ENCODE results near the gene OPA3.

Gene OPA3

GRCh38 chr19:45518469-45518826, 66.2 kb downstream of the OPA3 start:
- no peak overlapping the region for H3K27ac ChIP-seq
- TF ChIP-seq ZFX (IDR thresholded peaks at IDR 0.05; ENCODE audit: borderline replicate concordance) (no peak), CTCF (IDR thresholded peaks at IDR 0.05) (no peak)

GRCh38 chr19:45517641-45518468, 66.7 kb downstream of the OPA3 start:
- H3K27ac ChIP-seq: no peak overlapping the region
- no peak for TF ChIP-seq CTCF (IDR thresholded peaks at IDR 0.05)
- no peak for TF ChIP-seq ZFX (IDR thresholded peaks at IDR 0.05; ENCODE audit: borderline replicate concordance)

- no peak overlapping the region for H3K27ac ChIP-seq
- TF ChIP-seq CTCF (IDR thresholded peaks at IDR 0.05) (no peak), ZFX (IDR thresholded peaks at IDR 0.05; ENCODE audit: borderline replicate concordance) (no peak)
These were observed 67.4 kb downstream of the OPA3 start for GRCh38 chr19:45517238-45517637.

- peak overlapping the region; percentile 67; the same call in 1 of the 2 replicates for H3K27ac ChIP-seq
- TF ChIP-seq ZFX (IDR thresholded peaks at IDR 0.05; ENCODE audit: borderline replicate concordance) (no peak), CTCF (IDR thresholded peaks at IDR 0.05) (no peak)
These were observed 68.7 kb downstream of the OPA3 start for GRCh38 chr19:45515807-45516401.

GRCh38 chr19:45515081-45515624, 69.4 kb downstream of the OPA3 start:
- TF ChIP-seq CTCF (IDR thresholded peaks at IDR 0.05) (no peak), ZFX (IDR thresholded peaks at IDR 0.05; ENCODE audit: borderline replicate concordance) (no peak)
- peak overlapping the region; percentile 67 for H3K27ac ChIP-seq

- TF ChIP-seq CTCF (IDR thresholded peaks at IDR 0.05) (no peak), ZFX (IDR thresholded peaks at IDR 0.05; ENCODE audit: borderline replicate concordance) (no peak)
These were observed 70.1 kb downstream of the OPA3 start for GRCh38 chr19:45514376-45515051.

More at GRCh38 chr19:45514376-45515051, 70.1 kb downstream of the OPA3 start:
- H3K27ac ChIP-seq: peak overlapping the region; percentile 67

All from 22Rv1 (cell line).